K562 (cell line): ENCODE data around the gene NT5C1B. TPM values are rescaled to one million over a fixed set of nuclear protein-coding genes. Genes with fewer than 3 reads are reported as not detected.

Experiments
- CC2D1A ChIP-seq: fragments of 450-650 bp; IDR thresholded peaks from 2 replicates; pipeline ENCODE4 v1.6.1; 2017; ENCODE audit warnings: mild to moderate bottlenecking
- RFX5 ChIP-seq: IDR thresholded peaks from 2 replicates; pipeline ENCODE4 v1.6.1; 2011; ENCODE audit warnings: low read depth, mild to moderate bottlenecking, improper control_type of control experiment, low read length
- SMC3 ChIP-seq: conservative IDR thresholded peaks from 2 replicates; pipeline ENCODE4 v1.6.1; 2011; ENCODE audit warnings: low read depth, low read length, improper control_type of control experiment; ENCODE audit not compliant: insufficient read depth
- U2AF2 ChIP-seq: fragments of 200-400 bp; formaldehyde crosslinking; optimal IDR thresholded peaks from 2 replicates; pipeline ENCODE3; 2017; ENCODE audit warnings: low read depth, mild to moderate bottlenecking, low read length
- ZNF143 ChIP-seq: sonication (generic); formaldehyde crosslinking; IDR thresholded peaks from 2 replicates; pipeline ENCODE4 v1.9.0; 2022; ENCODE audit warnings: mild to moderate bottlenecking, missing genetic modification reagents
- ZNF668 ChIP-seq: fragments of 250-450 bp; sonication (Bioruptor Pico); IDR thresholded peaks from 2 replicates; pipeline ENCODE4 v1.8.0; 2022; ENCODE audit warnings: mild to moderate bottlenecking, inconsistent platforms
- polyA plus RNA-seq, 8 experiments: library from polyadenylated mRNA; depleted of rRNA in 4 of 8; stranded (reverse) in 5 of 8; unstranded in 3 of 8; fragments of >200 nt; fragmentation: Nextera tagmentation in 2 of 8; fragmentation: Illumina TruSeq in 1 of 8; extraction: Ambion mirVana in 2 of 8; extraction: Trizol in 1 of 8; gene quantifications; 2 replicates each; pipeline versions ENCODE4 v1.2.1 to v1.2.3, GENCODE V29; 2011 to 2014; ENCODE audit warnings: inconsistent platforms in 1 of 8, missing spikeins in 1 of 8
- total RNA-seq, 7 experiments: library from RNA; depleted of rRNA in 6 of 7; stranded (reverse); fragments of >200 nt in 6 of 7; fragmentation: Illumina TruSeq in 2 of 7; extraction: Trizol in 2 of 7; gene quantifications; 2 replicates each; pipeline versions ENCODE4 v1.2.1 to v1.2.3, GENCODE V29; 2011 to 2021; ENCODE audit warnings: low replicate concordance in 1 of 7
- TF ChIP-seq, protein P1 (sequence below): IDR thresholded peaks from 3 replicates; pipeline ENCODE4 v1.6.1; 2011; ENCODE audit warnings: borderline replicate concordance, mild to moderate bottlenecking, moderate library complexity; ENCODE audit not compliant: insufficient read length; ENCODE audit errors: extremely low read depth
- TF ChIP-seq, protein P2 (sequence below), 2 experiments: fragments of 450-650 bp; formaldehyde crosslinking in 1 of 2; IDR thresholded peaks; 2 replicates each; pipeline versions ENCODE4 v1.4.0 to v1.6.1; 2014 to 2020; ENCODE audit warnings: mild to moderate bottlenecking in 2 of 2, borderline replicate concordance in 1 of 2, low read depth in 1 of 2

Gene NT5C1B
- total and polyA plus RNA-seq, 9 of the 15 experiments (the other 6 are each of a cell fraction or from before 2014, with no cell fraction given) = 0.07 TPM; not detected in 8

DNA sequence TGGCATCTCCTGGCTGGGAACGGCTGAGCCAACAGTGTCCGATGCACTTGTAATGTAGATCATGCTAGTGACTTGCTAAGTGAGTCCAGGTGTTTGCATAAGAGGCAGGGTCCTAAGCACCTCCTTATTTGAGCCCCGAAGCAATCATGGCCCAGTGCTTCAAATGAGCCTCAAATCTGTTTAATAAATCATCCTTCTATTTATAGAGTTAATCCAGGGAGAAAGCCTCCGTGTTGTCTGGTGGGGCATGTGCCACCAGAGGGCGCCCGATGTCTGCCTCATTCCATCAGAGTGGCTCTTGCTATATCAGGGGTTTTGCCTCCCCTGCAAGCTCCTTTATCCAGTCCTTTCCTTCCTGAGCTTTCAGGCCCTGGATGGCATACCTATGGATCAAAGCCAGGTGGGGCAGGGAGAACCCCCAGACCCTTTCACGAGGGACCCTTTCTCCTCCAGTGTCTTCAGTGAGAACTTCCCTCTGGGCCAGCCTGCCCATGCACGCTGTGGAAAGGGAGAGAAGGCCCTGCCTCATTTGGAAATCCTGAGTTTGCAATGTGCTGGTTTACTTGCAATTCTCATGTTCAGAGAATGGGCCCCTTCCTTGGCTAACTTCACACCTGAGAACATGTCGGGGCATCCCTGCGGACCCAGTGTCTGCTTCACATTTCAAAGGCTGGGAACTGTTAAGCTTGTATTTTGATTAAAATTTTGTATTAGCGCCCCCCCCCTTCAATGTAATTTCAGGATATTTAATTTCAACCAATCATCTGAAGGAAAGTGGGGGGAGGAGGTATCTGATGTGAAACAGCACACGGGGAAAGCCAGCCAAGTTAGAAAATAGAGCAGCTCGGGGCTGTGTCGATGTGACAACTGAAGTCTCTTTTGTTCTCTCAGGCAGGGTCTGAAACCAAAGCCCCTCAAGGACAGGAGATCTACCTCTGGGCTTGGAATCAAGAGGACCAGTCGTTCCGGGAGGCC is 68.6 kb downstream of the NT5C1B start (continued):
- TF ChIP-seq RFX5 (no peak), U2AF2 (no peak), ZNF668 (no peak), CC2D1A (peak; percentile 62; the same call in 1 of the 2 replicates), SMC3 (peak; percentile 93), ZNF143 (CRISPR knock-in tag) (no peak)
- TF ChIP-seq, protein P1, sequence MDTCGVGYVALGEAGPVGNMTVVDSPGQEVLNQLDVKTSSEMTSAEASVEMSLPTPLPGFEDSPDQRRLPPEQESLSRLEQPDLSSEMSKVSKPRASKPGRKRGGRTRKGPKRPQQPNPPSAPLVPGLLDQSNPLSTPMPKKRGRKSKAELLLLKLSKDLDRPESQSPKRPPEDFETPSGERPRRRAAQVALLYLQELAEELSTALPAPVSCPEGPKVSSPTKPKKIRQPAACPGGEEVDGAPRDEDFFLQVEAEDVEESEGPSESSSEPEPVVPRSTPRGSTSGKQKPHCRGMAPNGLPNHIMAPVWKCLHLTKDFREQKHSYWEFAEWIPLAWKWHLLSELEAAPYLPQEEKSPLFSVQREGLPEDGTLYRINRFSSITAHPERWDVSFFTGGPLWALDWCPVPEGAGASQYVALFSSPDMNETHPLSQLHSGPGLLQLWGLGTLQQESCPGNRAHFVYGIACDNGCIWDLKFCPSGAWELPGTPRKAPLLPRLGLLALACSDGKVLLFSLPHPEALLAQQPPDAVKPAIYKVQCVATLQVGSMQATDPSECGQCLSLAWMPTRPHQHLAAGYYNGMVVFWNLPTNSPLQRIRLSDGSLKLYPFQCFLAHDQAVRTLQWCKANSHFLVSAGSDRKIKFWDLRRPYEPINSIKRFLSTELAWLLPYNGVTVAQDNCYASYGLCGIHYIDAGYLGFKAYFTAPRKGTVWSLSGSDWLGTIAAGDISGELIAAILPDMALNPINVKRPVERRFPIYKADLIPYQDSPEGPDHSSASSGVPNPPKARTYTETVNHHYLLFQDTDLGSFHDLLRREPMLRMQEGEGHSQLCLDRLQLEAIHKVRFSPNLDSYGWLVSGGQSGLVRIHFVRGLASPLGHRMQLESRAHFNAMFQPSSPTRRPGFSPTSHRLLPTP = no peak
- TF ChIP-seq, protein P2, sequence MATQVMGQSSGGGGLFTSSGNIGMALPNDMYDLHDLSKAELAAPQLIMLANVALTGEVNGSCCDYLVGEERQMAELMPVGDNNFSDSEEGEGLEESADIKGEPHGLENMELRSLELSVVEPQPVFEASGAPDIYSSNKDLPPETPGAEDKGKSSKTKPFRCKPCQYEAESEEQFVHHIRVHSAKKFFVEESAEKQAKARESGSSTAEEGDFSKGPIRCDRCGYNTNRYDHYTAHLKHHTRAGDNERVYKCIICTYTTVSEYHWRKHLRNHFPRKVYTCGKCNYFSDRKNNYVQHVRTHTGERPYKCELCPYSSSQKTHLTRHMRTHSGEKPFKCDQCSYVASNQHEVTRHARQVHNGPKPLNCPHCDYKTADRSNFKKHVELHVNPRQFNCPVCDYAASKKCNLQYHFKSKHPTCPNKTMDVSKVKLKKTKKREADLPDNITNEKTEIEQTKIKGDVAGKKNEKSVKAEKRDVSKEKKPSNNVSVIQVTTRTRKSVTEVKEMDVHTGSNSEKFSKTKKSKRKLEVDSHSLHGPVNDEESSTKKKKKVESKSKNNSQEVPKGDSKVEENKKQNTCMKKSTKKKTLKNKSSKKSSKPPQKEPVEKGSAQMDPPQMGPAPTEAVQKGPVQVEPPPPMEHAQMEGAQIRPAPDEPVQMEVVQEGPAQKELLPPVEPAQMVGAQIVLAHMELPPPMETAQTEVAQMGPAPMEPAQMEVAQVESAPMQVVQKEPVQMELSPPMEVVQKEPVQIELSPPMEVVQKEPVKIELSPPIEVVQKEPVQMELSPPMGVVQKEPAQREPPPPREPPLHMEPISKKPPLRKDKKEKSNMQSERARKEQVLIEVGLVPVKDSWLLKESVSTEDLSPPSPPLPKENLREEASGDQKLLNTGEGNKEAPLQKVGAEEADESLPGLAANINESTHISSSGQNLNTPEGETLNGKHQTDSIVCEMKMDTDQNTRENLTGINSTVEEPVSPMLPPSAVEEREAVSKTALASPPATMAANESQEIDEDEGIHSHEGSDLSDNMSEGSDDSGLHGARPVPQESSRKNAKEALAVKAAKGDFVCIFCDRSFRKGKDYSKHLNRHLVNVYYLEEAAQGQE (IDR thresholded peaks at IDR 0.05; ENCODE audit: borderline replicate concordance) = peak; percentile 84
- TF ChIP-seq, protein P2 (CRISPR knock-in tag; IDR thresholded peaks at IDR 0.05; ENCODE audit: low read depth) = no peak
- TF ChIP-seq, all 486 proteins: peak for 10
